CD14-positive monocyte (primary cell): Measurements from ENCODE around the gene RNGTT. TPM values are rescaled to one million over a fixed set of nuclear protein-coding genes. Genes with fewer than 3 reads are reported as not detected.

Source experiments
- DNase-seq, 3 donors: peaks; one replicate each; pipeline ENCODE4 v3.0.0-alpha.2; 2011 to 2022
- H2AFZ ChIP-seq: 2 replicates; pipeline ENCODE4 v1.6.0; 2012; ENCODE audit warnings: mild to moderate bottlenecking, low read depth, low read length, inconsistent platforms; ENCODE audit not compliant: insufficient read depth, poor library complexity, severe bottlenecking
- H3K27ac ChIP-seq, 2 donors: 1 replicate in 1 of 2; 2 replicates in 1 of 2; pipeline ENCODE4 v1.5.1; 2012 to 2013; ENCODE audit warnings: low read length in 2 of 2, control low read depth in 1 of 2, inconsistent platforms in 1 of 2, low read depth in 1 of 2, mild to moderate bottlenecking in 1 of 2
- H3K27me3 ChIP-seq, 2 donors: one replicate each; pipeline versions ENCODE4 v1.6.0 to v1.6.1; 2011 to 2013; ENCODE audit warnings: low read length in 2 of 2; ENCODE audit not compliant: control insufficient read depth in 2 of 2, insufficient read depth in 2 of 2
- H3K36me3 ChIP-seq, 2 donors: replicated peaks in 1 of 2; 1 replicate in 1 of 2; 2 replicates in 1 of 2; pipeline versions ENCODE4 v1.5.1 to v1.6.1; 2012 to 2013; ENCODE audit warnings: low read length in 2 of 2, control low read depth in 1 of 2, inconsistent platforms in 1 of 2, mild to moderate bottlenecking in 1 of 2; ENCODE audit not compliant: insufficient read depth in 2 of 2, control insufficient read depth in 1 of 2
- H3K4me1 ChIP-seq, 2 donors: 1 replicate in 1 of 2; 2 replicates in 1 of 2; pipeline versions ENCODE4 v1.5.1 to v1.6.1; 2012 to 2013; ENCODE audit warnings: low read length in 2 of 2, control low read depth in 1 of 2, inconsistent platforms in 1 of 2, mild to moderate bottlenecking in 1 of 2, moderate library complexity in 1 of 2; ENCODE audit not compliant: insufficient read depth in 2 of 2, control insufficient read depth in 1 of 2
- H3K4me2 ChIP-seq: replicated peaks from 2 replicates; pipeline ENCODE3; 2012; ENCODE audit warnings: low read length, moderate library complexity, mild to moderate bottlenecking; ENCODE audit not compliant: poor library complexity, severe bottlenecking; ENCODE audit errors: extremely low read depth
- H3K4me3 ChIP-seq, 3 experiments: fragments of 200-600 bp in 1 of 3; sonication (generic) in 1 of 3; replicated peaks in 1 of 3; 1 replicate in 2 of 3; 2 replicates in 1 of 3; pipeline ENCODE4 v1.5.1; 2011 to 2013; ENCODE audit warnings: low read length in 3 of 3, mild to moderate bottlenecking in 3 of 3, control low read depth in 2 of 3, low read depth in 2 of 3, inconsistent platforms in 1 of 3, moderate library complexity in 1 of 3
- H3K79me2 ChIP-seq: 2 replicates; pipeline ENCODE4 v1.6.0; 2012; ENCODE audit warnings: mild to moderate bottlenecking, control low read depth, inconsistent platforms, low read length, moderate library complexity; ENCODE audit not compliant: insufficient read depth
- H3K9ac ChIP-seq: 2 replicates; pipeline ENCODE4 v1.6.0; 2017; ENCODE audit warnings: low read length, mild to moderate bottlenecking; ENCODE audit not compliant: insufficient read depth, poor library complexity, severe bottlenecking
- H3K9me3 ChIP-seq, 2 donors: replicated peaks in 1 of 2; 1 replicate in 1 of 2; 2 replicates in 1 of 2; pipeline versions ENCODE4 v1.5.1 to v1.6.1; 2012 to 2013; ENCODE audit warnings: low read length in 2 of 2, control low read depth in 1 of 2; ENCODE audit not compliant: control insufficient read depth in 1 of 2, insufficient read depth in 1 of 2
- H4K20me1 ChIP-seq: 2 replicates; pipeline ENCODE4 v1.6.0; 2012; ENCODE audit warnings: mild to moderate bottlenecking, low read length, control low read depth, moderate library complexity; ENCODE audit not compliant: insufficient read depth
- H3K27ac Mint-ChIP-seq, 7 donors: one replicate each; pipeline ENCODE4 v1.8.0; 2020; ENCODE audit warnings: mild to moderate bottlenecking in 7 of 7, mixed read lengths in 7 of 7, moderate library complexity in 6 of 7, inconsistent platforms in 2 of 7
- H3K27me3 Mint-ChIP-seq, 3 donors: one replicate each; pipeline ENCODE4 v1.8.0; 2021 to 2022; ENCODE audit warnings: low read depth in 3 of 3, mild to moderate bottlenecking in 3 of 3, mixed read lengths in 3 of 3, moderate library complexity in 3 of 3, inconsistent platforms in 1 of 3
- H3K36me3 Mint-ChIP-seq, 2 donors: one replicate each; pipeline ENCODE4 v1.8.0; 2020; ENCODE audit warnings: mixed read lengths in 2 of 2, inconsistent platforms in 1 of 2, mild to moderate bottlenecking in 1 of 2
- H3K4me1 Mint-ChIP-seq: one replicate; pipeline ENCODE4 v1.8.0; 2020; ENCODE audit warnings: mild to moderate bottlenecking, mixed read lengths
- H3K4me3 Mint-ChIP-seq, 2 donors: one replicate each; pipeline ENCODE4 v1.8.0; 2020; ENCODE audit warnings: mild to moderate bottlenecking in 2 of 2, mixed read lengths in 2 of 2, moderate library complexity in 1 of 2
- H3K9me3 Mint-ChIP-seq, 7 donors: one replicate each; pipeline ENCODE4 v1.8.0; 2020 to 2022; ENCODE audit warnings: mixed read lengths in 7 of 7, mild to moderate bottlenecking in 6 of 7, moderate library complexity in 6 of 7, inconsistent platforms in 2 of 7
- CTCF ChIP-seq: fragments of 200-600 bp; IDR thresholded peaks from one replicate; pipeline ENCODE4 v1.8.0; 2022; ENCODE audit warnings: antibody characterized with exemption, mild to moderate bottlenecking
- WGBS: methylation state at CpG from one replicate; pipeline ENCODE4 v1.1.5; 2013; ENCODE audit warnings: missing lambda C conversion rate; ENCODE audit not compliant: insufficient coverage; 5-methylcytosine and 5-hydroxymethylcytosine counted together
- intact Hi-C, 2 donors: fragments of 100-400 bp; cut with micrococcal nuclease; formaldehyde crosslinking; loops; one replicate each; pipeline versions ENCODE4 v1.15.0 to v1.15.1; 2023
- polyA plus RNA-seq, 3 donors: library from polyadenylated mRNA; depleted of rRNA in 1 of 3; unstranded in 2 of 3; stranded (reverse) in 1 of 3; fragments of 300-500 nt in 2 of 3; fragments of >200 nt in 1 of 3; fragmentation: Illumina TruSeq in 2 of 3; gene quantifications; 1 replicate in 2 of 3; 2 replicates in 1 of 3; pipeline ENCODE4 v1.2.3, GENCODE V29; 2012 to 2021

The RNGTT gene
- polyA plus RNA-seq, 3 donors = 2.3 to 8.6 (median 5.8) TPM

GRCh38 chr6:88574651-88575050 is 388.8 kb downstream of the RNGTT start:
- Histone ChIP-seq H2AFZ (no peak overlapping the region), H3K27ac (no peak overlapping the region), H3K4me3 (no peak overlapping the region), H3K9me3 (peaks cover 7 to 18% of the 10 kb centered on the region in 2 donors), H3K36me3 (no peaks in the 10 kb centered on the region), H3K27me3 (no peaks in the 10 kb centered on the region), H4K20me1 (no peaks in the 10 kb centered on the region), H3K4me1 (no peaks in the 10 kb centered on the region), H3K4me2 (no peak overlapping the region), H3K79me2 (no peaks in the 10 kb centered on the region), H3K9ac (no peak overlapping the region)
- Mint-ChIP-seq H3K27ac (no peak overlapping the region), H3K4me3 (no peak overlapping the region), H3K9me3 (peaks cover 2 to 38% (median 22%) of the 10 kb centered on the region in 7 donors), H3K4me1 (no peaks in the 10 kb centered on the region), H3K36me3 (no peaks in the 10 kb centered on the region), H3K27me3 (peaks cover 0 to 1% (median 0%) of the 10 kb centered on the region in 3 donors)
- WGBS = 71% methylated on average over 1 of the region's 5 CpGs
- DNase-seq = no peak
- intact Hi-C loops = no loop called here
- no peak for TF ChIP-seq CTCF

DNA sequence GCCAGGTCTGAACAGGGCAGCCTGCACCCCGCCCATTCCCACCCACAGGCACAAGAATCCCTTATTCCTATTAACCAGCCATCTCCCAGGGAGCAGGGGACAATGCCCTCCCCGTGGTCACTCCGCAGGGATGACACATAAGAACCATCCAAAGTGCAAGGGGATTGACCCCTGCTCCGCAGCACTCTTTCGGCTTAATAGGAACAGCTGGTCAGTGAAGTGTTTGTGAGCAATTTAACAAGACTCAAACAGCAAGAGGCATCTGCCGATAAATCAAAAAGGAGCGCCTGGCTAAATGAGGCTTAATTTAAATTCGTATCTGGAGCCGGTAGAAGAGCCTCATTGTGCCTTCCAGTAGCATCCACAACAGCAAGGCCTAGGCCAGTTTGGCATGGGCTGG is 389.4 kb downstream of the RNGTT start:
- intact Hi-C loops = no loop called here
- H3K36me3 Mint-ChIP-seq = no peaks in the 10 kb centered on the region
- H3K9me3 Mint-ChIP-seq = peaks cover 6 to 44% (median 27%) of the 10 kb centered on the region in 7 donors
- Histone ChIP-seq H2AFZ (no peak overlapping the region), H3K27ac (no peak overlapping the region), H3K9me3 (peaks cover 10 to 20% of the 10 kb centered on the region in 2 donors), H3K9ac (no peak overlapping the region), H3K4me1 (no peaks in the 10 kb centered on the region), H3K36me3 (no peaks in the 10 kb centered on the region), H3K4me3 (no peak overlapping the region), H4K20me1 (no peaks in the 10 kb centered on the region), H3K79me2 (no peaks in the 10 kb centered on the region), H3K27me3 (no peaks in the 10 kb centered on the region), H3K4me2 (no peak overlapping the region)
- no peaks in the 10 kb centered on the region for H3K4me1 Mint-ChIP-seq
- no peak for DNase-seq
- TF ChIP-seq CTCF = no peak
- H3K27me3 Mint-ChIP-seq = peaks cover 0 to 1% (median 0%) of the 10 kb centered on the region in 3 donors
- no peak overlapping the region for H3K27ac Mint-ChIP-seq
- WGBS = 94% methylated on average over 8 of the region's 9 CpGs
- H3K4me3 Mint-ChIP-seq = no peak overlapping the region
